ENCODE results near the gene MYL3. TPM values are rescaled to one million over a fixed set of nuclear protein-coding genes. Genes with fewer than 3 reads are reported as not detected.
"Not testable (repeated sequence)": the region's sequence is repeated elsewhere in the genome, so short reads cannot be mapped to it uniquely, and the experiment has no call there.

The MYL3 gene
- polyA plus RNA-seq, 3 donors = 4.7 to 17.0 (median 7.8) TPM

GRCh38 chr3:46820852-46821251 lies 42.4 kb downstream of the MYL3 start:
- no peak overlapping the region for H3K27ac ChIP-seq (ENCODE audit: low read depth, low read length)

GRCh38 chr3:46812237-46812791 lies 50.9 kb downstream of the MYL3 start:
- H3K27ac ChIP-seq (ENCODE audit: low read depth, low read length) = no peak overlapping the region
- WGBS, 3 donors = 3 to 8% (median 3%) methylated on average over 29 to 46 of the region's 46 CpGs

- H3K27ac ChIP-seq (ENCODE audit: low read depth, low read length) = no peak overlapping the region
- 26 to 57% (median 54%) methylated on average over 15 of the region's 15 CpGs for WGBS, 3 donors
These were observed 51.5 kb downstream of the MYL3 start for GRCh38 chr3:46811615-46812236.

GRCh38 chr3:46808766-46809165 lies 54.5 kb downstream of the MYL3 start:
- H3K27ac ChIP-seq (ENCODE audit: low read depth, low read length) = not testable (repeated sequence)
- WGBS, 3 donors = 69 to 78% (median 75%) methylated on average over 4 to 6 of the region's 6 CpGs

Other genes with a start within 250 kb of the MYL3 start
- gene ALS2CL, start 169.8 kb downstream of the MYL3 start, polyA plus RNA-seq = 10 to 100 TPM; 10.0 to 27.7 (median 11.2) TPM
- under 1 TPM; 0.14 to 0.34 (median 0.33) TPM for gene TMIE, start 162.1 kb downstream of the MYL3 start, polyA plus RNA-seq
- gene PRSS50, start 145.6 kb downstream of the MYL3 start, polyA plus RNA-seq = under 1 TPM in 2 of 3 donors, not detected in 1; 0.07 to 0.20 TPM
- gene PTH1R, start 14.3 kb upstream of the MYL3 start, polyA plus RNA-seq = 10 to 100 TPM in 2 of 3 donors, 1 to 10 TPM in 1; 6.1 to 62.9 (median 44.7) TPM
- gene CCDC12, start 113.3 kb upstream of the MYL3 start, polyA plus RNA-seq = 10 to 100 TPM; 32.5 to 59.5 (median 51.5) TPM
- 10 to 100 TPM; 42.6 to 49.7 (median 42.8) TPM for gene NBEAL2, start 116.2 kb upstream of the MYL3 start, polyA plus RNA-seq

Measured in adipose tissue (tissue), 3 donors.